Natural killer cell (primary cell): ENCODE results near the gene AHRR. TPM values are rescaled to one million over a fixed set of nuclear protein-coding genes. Genes with fewer than 3 reads are reported as not detected.

Experiments used
- ATAC-seq, 3 donors: fragments of 150-1000 bp in 2 of 3; fragments of 200-7000 bp in 1 of 3; cut with Tn5 transposase; 1 replicate in 1 of 3; 2 replicates in 2 of 3; pipeline ENCODE4 v1.10.0; 2021; ENCODE audit warnings: mild to moderate bottlenecking in 2 of 3, moderate library complexity in 2 of 3
- DNase-seq, 2 donors: peaks; one replicate each; pipeline versions ENCODE4 v3.0.0 to v3.0.0-alpha.2; 2013 to 2021; ENCODE audit warnings: mixed read lengths in 1 of 2
- H3K27ac ChIP-seq: one replicate; pipeline ENCODE4 v1.5.1; 2013; ENCODE audit warnings: mild to moderate bottlenecking, low read length
- H3K27me3 ChIP-seq: one replicate; pipeline ENCODE4 v1.6.1; 2013; ENCODE audit warnings: low read length; ENCODE audit not compliant: control insufficient read depth, insufficient read depth
- H3K36me3 ChIP-seq: one replicate; pipeline ENCODE4 v1.6.1; 2013; ENCODE audit warnings: low read length; ENCODE audit not compliant: control insufficient read depth, insufficient read depth
- H3K4me1 ChIP-seq: one replicate; pipeline ENCODE4 v1.6.1; 2013; ENCODE audit warnings: low read length; ENCODE audit not compliant: control insufficient read depth, insufficient read depth
- H3K4me3 ChIP-seq: one replicate; pipeline ENCODE4 v1.5.1; 2013; ENCODE audit warnings: low read length
- H3K9me3 ChIP-seq: one replicate; pipeline ENCODE4 v1.6.1; 2013; ENCODE audit warnings: low read length; ENCODE audit not compliant: control insufficient read depth, insufficient read depth
- H3K27ac Mint-ChIP-seq, 2 donors: one replicate each; pipeline ENCODE4 v1.8.0; 2022; ENCODE audit warnings: mild to moderate bottlenecking in 2 of 2, mixed read lengths in 2 of 2, moderate library complexity in 1 of 2
- H3K27me3 Mint-ChIP-seq, 2 donors: one replicate each; pipeline ENCODE4 v1.8.0; 2022; ENCODE audit warnings: low read depth in 2 of 2, mixed read lengths in 2 of 2
- H3K36me3 Mint-ChIP-seq: one replicate; pipeline ENCODE4 v1.8.0; 2022; ENCODE audit warnings: mixed read lengths
- H3K4me1 Mint-ChIP-seq, 2 donors: one replicate each; pipeline ENCODE4 v1.8.0; 2022; ENCODE audit warnings: mixed read lengths in 2 of 2
- H3K4me3 Mint-ChIP-seq: one replicate; pipeline ENCODE4 v1.8.0; 2022; ENCODE audit warnings: mild to moderate bottlenecking, moderate library complexity, mixed read lengths
- H3K9me3 Mint-ChIP-seq, 2 donors: one replicate each; pipeline ENCODE4 v1.8.0; 2022; ENCODE audit warnings: mixed read lengths in 2 of 2
- WGBS: methylation state at CpG from one replicate; pipeline ENCODE4 v1.1.7; 2013; ENCODE audit warnings: missing lambda C conversion rate; ENCODE audit not compliant: insufficient coverage; 5-methylcytosine and 5-hydroxymethylcytosine counted together
- intact Hi-C: fragments of 100-400 bp; cut with micrococcal nuclease; formaldehyde crosslinking; loops from one replicate; pipeline ENCODE4 v1.14.2; 2022
- total RNA-seq, 4 donors: library from RNA; stranded (reverse); fragments of 120-200 nt in 1 of 4; gene quantifications; one replicate each; pipeline versions ENCODE4 v1.2.3 to v1.2.4, GENCODE V29; 2013 to 2022
- TF ChIP-seq, protein P1 (sequence below): fragments of 200-600 bp; IDR thresholded peaks from one replicate; pipeline ENCODE4 v1.8.0; 2022; ENCODE audit warnings: antibody characterized with exemption

The AHRR gene
- total RNA-seq, 3 donors from 2014 or later (not counting 1 experiment from before 2014, with no cell fraction given): 0.88 to 1.4 (median 1.2) TPM

DNA sequence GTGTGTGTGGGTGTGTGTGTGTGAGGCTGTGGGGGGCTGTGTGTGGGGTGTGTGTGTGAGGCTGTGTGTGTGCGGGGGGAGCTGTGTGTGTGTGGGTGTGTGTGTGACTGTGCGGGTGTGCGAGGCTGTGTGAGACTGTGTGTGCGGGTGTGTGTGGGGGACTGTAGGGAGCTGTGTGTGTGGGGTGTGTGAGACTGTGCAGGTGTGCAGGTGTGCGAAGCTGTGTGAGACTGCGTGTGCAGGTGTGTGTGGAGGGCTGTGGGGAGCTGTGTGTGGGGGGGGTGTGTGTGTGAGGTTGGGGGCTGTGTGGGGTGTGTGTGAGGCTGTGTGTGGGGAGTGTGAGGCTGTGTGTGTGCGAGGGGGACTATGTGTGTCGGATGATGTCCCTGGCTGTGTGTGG lies 23.2 kb downstream of the AHRR start:
- no peak overlapping the region for H3K4me3 ChIP-seq
- no peaks in the 10 kb centered on the region for H3K4me1 ChIP-seq
- H3K36me3 Mint-ChIP-seq: no peaks in the 10 kb centered on the region
- H3K4me3 Mint-ChIP-seq: no peak overlapping the region
- peaks cover 6 to 32% of the 10 kb centered on the region in 2 donors for H3K27me3 Mint-ChIP-seq
- no peaks in the 10 kb centered on the region for H3K9me3 Mint-ChIP-seq
- H3K27me3 ChIP-seq: no peaks in the 10 kb centered on the region
- H3K36me3 ChIP-seq: no peaks in the 10 kb centered on the region
- no peaks in the 10 kb centered on the region for H3K9me3 ChIP-seq
- DNase-seq (no peak), ATAC-seq (no peak)
- TF ChIP-seq, protein P1, sequence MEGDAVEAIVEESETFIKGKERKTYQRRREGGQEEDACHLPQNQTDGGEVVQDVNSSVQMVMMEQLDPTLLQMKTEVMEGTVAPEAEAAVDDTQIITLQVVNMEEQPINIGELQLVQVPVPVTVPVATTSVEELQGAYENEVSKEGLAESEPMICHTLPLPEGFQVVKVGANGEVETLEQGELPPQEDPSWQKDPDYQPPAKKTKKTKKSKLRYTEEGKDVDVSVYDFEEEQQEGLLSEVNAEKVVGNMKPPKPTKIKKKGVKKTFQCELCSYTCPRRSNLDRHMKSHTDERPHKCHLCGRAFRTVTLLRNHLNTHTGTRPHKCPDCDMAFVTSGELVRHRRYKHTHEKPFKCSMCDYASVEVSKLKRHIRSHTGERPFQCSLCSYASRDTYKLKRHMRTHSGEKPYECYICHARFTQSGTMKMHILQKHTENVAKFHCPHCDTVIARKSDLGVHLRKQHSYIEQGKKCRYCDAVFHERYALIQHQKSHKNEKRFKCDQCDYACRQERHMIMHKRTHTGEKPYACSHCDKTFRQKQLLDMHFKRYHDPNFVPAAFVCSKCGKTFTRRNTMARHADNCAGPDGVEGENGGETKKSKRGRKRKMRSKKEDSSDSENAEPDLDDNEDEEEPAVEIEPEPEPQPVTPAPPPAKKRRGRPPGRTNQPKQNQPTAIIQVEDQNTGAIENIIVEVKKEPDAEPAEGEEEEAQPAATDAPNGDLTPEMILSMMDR: no peak
- peaks cover 0 to 10% of the 10 kb centered on the region in 2 donors for H3K4me1 Mint-ChIP-seq
- intact Hi-C loops: no loop called here
- 97% methylated on average over 8 of the region's 8 CpGs for WGBS
- no peak overlapping the region for H3K27ac Mint-ChIP-seq
- H3K27ac ChIP-seq: no peak overlapping the region

DNA sequence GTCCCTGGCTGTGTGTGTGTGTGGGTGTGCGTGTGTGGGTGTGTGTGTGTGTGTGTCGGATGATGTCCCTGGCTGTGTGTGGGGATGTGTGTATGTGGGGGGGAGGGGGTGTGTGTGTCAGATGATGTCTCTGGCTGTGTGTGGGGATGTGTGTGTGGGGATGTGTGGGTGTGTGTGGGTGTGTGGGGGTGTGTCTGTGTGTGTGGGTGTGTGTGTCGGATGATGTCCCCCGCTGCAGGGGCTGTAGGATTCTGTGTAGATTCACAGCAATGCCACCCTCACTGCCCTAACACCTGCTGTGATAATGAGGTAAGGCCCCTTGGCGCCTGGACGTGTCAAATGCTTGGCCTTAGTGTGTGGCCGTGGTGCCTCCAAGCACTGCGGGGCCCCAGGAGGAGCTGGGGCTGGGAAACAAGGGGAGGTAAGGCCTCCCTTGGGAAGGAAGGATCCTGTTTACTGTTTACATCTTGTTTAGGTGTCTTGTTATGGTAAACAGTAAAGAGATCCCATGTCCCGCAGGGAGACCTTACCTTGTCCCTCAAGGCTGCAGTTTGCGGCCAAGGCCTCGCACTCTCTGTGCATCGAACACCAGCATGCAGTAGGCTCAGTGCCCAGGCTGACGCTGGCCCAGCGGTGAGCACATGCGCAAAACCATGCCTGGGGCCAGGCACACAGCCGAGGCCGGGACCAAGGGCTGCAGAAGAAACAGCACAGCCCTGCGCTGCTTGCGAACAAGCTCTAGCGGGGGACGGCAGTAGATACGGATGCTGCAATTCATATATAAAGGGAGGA lies 24.1 kb downstream of the AHRR start:
- Histone ChIP-seq H3K9me3 (no peaks in the 10 kb centered on the region), H3K4me3 (no peak overlapping the region), H3K4me1 (no peaks in the 10 kb centered on the region), H3K27me3 (no peaks in the 10 kb centered on the region), H3K27ac (no peak overlapping the region), H3K36me3 (no peaks in the 10 kb centered on the region)
- 88% methylated on average over 20 of the region's 22 CpGs for WGBS
- TF ChIP-seq, protein P1: no peak
- H3K4me1 Mint-ChIP-seq: peaks cover 0 to 10% of the 10 kb centered on the region in 2 donors
- intact Hi-C loops: no loop called here
- DNase-seq (no peak), ATAC-seq (no peak)
- H3K9me3 Mint-ChIP-seq: no peaks in the 10 kb centered on the region
- no peak overlapping the region for H3K4me3 Mint-ChIP-seq
- H3K27me3 Mint-ChIP-seq: peaks cover 6 to 39% of the 10 kb centered on the region in 2 donors
- H3K36me3 Mint-ChIP-seq: no peaks in the 10 kb centered on the region
- no peak overlapping the region for H3K27ac Mint-ChIP-seq

DNA sequence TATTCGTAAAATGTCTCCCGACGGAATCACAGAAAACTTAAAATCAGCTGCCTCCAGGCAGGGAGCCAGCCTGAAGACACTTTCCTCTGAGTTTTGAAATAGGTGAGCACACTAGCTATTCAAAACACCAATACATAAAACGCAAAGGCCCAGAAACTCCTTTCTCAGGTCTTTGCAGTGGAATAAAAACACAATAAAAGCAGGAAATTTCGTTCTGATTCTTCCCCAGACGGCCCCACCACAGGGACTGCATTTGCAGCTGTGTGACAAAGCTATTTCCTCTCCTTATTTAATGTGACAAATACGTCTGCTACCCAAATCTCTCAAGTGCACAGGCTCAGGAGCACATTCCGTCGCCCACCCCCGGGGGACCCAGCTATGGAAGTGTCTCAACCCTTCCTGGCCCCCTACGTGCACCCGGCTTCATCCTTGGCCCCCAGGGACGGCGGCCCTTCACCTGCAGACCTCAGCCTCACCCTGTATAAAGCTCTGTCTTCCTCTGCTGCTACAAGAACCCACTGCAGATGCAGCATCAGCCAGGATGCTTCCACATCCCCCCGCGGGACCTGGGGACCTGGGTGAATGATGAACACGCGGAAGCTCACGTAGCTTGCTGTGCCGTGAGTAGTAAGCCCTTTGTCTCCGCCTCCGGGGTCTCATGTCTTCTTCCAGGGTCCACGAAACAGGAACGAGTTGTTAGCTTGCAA lies 24.9 kb downstream of the AHRR start:
- Histone ChIP-seq H3K9me3 (no peaks in the 10 kb centered on the region), H3K27me3 (no peaks in the 10 kb centered on the region), H3K36me3 (no peaks in the 10 kb centered on the region), H3K27ac (no peak overlapping the region), H3K4me1 (no peaks in the 10 kb centered on the region), H3K4me3 (no peak overlapping the region)
- ATAC-seq (no peak), DNase-seq (no peak)
- WGBS: 29% methylated on average over 24 of the region's 24 CpGs
- H3K27ac Mint-ChIP-seq: no peak overlapping the region
- no peaks in the 10 kb centered on the region for H3K9me3 Mint-ChIP-seq
- intact Hi-C loops: no loop called here
- peaks cover 0 to 10% of the 10 kb centered on the region in 2 donors for H3K4me1 Mint-ChIP-seq
- TF ChIP-seq, protein P1: no peak
- H3K27me3 Mint-ChIP-seq: peaks cover 6 to 38% of the 10 kb centered on the region in 2 donors
- H3K36me3 Mint-ChIP-seq: no peaks in the 10 kb centered on the region
- no peak overlapping the region for H3K4me3 Mint-ChIP-seq
